NCI-H2227 (cell line): ENCODE measurements around the gene CEACAM18.
"Not testable (repeated sequence)": the region's sequence is repeated elsewhere in the genome, so short reads cannot be mapped to it uniquely, and the experiment has no call there.

Source experiments
- DNase-seq: peaks from one replicate; lab custom pipeline; 2025; ENCODE audit not compliant: unreplicated experiment; lab: John Stamatoyannopoulos, UW

Gene CEACAM18

DNA sequence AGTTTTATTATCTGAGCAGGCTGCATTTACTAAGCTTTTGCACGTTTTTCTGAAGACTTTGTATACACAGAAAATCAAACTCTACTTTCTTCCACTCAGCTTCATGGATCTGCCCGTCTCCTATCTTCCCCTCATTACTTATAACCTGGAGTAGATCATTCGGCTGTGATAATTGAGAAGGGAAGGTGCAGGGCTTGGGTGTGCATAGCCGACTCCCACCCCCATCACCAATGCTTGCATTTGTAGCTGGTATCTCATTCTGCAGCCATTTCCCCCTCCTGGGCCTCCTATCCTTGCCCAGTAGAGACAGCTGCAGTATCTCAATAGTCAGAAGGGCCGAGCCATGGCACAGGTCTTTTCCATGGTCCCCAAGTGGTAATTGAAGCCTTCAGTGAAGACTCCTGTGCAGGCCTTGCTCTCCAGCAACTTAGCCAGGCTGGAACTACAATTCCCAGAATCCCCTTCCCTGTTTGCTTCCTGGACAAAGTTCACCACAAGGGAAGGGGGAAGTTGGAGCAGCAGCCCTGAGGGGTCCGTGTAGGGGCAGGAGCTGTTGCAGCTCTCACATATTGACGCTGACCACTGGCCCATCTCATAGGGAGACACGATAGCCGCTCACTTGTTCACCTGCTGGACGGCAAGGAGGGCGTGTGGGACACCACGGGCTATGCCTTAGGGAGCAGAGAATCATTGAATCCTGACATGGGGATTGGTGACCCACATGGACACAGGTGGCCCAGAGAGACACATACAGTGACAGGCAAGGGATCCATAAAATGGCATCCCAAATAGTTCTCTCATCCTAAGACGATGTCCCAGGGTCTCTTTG lies 18.0 kb upstream of the CEACAM18 start:
- peak; percentile 7 for DNase-seq

DNA sequence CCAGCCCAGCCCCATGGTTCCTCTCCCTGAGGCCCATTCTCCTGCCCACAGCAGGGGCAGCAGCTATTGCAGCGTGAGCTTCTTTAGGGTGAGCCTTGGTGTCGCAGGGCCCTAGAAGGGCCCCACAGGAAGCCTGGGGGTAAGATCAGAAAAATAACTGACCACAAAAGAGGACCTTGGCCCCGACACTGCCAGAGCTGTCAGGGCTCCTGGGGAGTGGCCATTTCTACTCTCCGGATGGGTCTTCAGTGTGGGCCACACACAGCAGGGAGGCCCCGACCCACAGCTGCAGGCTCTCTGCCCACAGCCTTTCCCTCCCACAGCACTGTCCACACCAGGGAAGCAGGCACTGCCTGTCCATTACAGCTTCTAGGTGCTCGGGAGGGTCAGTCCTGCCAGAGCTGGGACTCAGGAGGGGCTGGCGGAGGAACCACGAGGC lies 16.6 kb upstream of the CEACAM18 start:
- DNase-seq: no peak

DNA sequence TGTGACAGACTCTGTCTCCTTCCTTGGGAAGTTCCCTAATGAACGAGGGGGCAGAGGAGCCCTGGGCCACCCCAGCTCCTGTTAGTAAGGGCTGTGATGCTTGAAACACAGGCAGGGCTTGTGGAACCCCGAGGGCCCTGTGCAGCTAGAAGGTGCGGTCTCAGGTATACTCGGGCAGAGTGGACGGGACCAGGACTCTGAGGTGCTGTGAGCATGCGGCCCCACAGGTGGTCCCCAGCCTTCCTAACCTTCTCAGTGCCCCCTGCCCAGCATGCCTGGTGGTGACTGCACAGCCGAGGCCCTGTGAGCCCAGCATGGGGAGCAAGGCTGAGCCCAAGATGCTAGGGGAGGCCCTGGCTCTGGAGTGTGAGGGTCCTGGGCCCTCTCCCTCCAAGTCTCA lies 16.1 kb upstream of the CEACAM18 start:
- no peak for DNase-seq

DNA sequence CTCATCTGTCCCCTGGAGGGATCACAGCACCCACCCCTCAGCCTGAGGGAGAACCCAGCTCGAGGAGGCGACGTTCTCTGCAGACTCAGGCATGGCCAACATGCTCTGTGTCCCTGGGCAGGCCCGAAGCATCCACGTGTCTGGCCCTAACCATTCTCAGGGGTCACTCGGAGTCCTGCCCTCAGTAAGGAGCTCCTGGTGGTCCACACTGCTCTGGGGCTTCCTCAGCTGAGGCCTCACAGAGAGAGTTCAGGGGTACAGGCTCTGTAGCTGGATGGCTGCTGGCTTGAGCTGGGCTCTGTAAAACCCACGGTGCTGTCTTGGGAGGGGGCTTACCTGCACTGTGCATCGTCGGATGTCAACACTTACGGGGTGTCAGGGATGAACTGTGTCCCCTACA lies 15.7 kb upstream of the CEACAM18 start:
- no peak for DNase-seq

DNA sequence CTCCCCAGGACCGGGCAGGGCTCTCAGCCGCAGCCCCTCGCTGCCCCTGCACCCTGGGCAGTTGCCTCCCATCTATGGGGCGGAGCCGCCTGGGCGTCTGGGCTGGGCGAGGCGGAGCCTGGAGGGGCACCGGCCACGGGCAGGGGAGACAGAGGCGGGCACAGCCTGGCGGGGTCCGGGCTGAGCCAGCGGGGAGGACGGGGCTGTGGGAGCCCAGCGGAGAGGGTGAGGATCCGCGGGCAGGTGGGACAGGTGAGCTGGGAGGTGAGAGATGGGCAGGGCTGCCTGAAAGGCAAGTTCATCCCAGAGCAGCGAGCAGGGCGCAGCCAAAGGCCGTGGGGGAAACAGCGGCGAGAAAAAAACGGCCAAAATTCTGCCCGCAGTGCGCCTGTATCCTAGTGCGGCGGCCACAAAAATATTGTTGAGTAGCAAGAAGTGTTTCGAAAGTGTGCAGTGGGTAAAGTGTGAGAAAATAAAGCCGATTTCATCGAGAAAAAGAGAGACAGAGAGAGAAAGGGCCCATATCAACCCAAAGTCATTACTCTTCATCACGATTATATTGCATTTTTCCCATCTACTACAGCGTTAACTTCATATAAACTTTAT lies 14.3 kb upstream of the CEACAM18 start:
- not testable (repeated sequence) for DNase-seq

DNA sequence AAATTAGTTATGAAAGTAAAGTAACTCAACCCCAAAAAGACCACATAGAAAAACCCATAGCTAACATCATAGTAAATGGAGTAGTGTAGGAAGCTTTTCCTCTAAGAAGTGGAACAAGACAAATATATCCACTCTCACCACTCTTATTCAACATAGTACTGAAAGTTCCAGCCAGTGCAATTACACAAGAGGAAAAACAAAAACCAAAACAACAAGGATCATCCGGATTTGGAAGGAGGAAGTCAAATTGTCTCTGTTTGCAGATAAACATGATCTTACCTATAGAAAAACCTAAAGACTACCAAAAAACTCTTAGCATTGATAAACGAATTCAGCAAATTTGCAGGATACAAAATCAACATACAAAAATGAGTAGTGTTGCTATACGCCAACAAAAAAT lies 11.6 kb upstream of the CEACAM18 start:
- DNase-seq: no peak

DNA sequence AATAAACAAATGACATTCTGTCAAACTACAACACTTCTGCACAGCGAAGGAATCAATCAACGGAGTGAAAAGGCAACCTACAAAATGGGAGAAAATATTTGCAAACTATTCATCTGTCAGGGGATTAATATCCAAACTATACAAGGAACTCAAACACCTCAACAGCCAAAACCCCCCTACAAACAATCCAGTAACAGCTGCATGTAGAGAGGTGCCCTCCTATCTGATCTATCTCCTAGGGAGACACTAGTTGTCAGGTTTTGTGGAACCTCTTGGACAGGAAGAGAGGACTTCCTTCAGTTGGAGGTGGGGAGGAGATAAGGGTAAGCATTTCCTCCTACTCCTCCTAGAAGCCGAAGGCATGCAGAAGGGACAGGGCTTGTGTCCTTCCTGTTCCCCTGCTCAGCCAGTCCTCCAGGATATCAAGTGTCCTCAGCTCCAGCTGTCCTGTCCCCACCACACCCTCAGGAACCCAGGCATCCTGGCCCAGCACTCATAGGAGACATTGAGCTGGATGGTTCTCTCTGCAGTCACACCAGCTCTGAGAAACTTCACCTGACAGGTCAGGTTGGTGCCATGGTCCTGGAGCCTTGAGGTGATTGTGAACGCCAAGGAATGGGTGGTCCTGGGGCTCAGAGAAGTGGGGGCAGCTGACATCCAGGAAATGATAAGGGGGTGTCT lies 10.3 kb upstream of the CEACAM18 start:
- DNase-seq: no peak

DNA sequence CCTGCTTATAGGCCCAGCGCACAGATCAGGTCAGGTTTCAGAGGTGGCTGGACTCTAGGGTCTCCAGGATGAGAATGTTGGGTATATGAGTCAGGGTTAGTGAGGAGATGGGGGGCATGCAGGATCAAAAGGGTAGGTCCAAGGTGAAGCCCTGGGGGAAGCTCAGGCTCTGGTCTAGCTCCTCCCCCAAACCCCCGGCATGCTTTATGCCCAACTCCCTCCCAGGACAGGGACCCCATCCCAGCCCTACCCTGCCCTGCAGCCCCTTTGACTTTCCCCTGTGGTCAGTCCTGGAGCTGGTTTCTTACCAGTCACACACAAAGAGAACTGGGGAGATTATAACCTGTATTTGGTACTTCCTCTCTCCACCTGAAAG lies 9.8 kb upstream of the CEACAM18 start:
- DNase-seq: no peak

DNA sequence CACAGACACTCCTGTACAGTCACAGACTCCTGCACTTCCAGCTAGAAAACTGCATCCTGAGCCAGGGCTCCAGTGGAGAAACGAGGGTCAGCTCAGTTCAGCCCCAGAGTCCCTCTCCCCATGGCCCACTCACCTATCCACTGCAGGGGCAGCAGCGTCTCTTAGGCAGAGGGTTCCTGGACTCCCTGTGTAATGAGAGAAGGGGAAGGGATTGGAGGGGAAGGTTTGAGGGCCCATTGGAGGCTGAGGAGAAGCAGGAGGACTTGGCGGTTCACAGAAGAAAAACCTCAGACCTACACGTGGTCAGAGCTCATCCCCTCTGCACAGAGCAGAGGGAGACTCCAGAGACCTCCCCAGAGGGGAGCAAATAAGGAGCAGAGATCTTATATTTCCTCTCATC lies 9.2 kb upstream of the CEACAM18 start:
- no peak for DNase-seq

DNA sequence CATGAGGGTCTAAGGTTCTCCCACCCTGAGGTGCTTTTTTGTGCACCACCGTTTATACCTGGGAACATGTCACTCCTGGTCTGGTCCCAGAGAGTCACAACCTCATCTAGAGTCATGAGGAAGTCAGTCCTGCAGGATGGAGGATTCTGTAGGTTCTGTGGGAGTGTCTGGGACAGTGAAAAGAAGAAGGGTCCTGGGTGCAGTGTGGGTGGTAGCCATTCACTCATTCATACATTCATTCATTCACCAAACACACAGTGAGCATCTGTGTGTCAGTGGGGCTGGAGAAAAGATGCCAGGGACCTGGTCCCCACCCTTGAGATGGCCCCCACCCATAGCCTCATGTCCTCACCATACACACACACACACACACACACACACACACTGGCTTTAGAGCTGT lies 8.7 kb upstream of the CEACAM18 start:
- no peak for DNase-seq

DNA sequence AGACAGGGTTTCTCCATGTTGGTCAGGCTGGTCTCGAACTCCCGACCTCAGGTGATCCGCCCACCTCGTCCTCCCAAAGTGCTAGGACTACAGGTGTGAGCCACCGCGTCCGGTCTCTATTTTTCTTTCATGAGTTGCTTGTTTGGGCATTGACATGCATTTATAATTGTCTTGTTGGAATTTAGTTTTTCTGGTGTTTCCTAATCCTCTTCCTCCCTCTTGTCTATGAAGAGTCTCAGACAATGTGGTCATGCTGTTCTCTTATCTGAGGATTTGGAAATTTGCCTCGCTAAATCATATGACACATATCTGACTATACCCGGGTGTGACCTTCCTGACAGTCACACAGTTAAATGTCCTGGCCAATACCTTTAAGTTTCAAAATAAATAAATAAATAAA lies 7.4 kb upstream of the CEACAM18 start:
- no peak for DNase-seq

DNA sequence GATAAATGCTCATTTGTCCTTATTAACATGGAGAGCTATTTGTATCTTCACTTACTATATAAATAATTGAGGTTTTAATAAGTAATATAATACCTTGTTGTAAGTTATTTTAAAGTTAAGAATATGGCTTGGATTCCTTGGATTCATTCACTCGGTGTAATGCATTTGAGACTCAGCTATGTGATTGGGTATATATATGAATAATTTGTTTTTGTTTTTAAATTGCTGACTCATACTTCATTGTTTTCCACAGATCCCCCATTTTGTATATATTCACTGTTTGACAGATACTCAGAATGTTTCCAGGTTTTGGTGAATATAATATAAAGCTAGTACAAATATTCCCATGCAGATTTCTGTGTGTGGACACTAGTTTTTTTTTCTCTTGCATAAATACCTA lies 6.8 kb upstream of the CEACAM18 start:
- DNase-seq: no peak

DNA sequence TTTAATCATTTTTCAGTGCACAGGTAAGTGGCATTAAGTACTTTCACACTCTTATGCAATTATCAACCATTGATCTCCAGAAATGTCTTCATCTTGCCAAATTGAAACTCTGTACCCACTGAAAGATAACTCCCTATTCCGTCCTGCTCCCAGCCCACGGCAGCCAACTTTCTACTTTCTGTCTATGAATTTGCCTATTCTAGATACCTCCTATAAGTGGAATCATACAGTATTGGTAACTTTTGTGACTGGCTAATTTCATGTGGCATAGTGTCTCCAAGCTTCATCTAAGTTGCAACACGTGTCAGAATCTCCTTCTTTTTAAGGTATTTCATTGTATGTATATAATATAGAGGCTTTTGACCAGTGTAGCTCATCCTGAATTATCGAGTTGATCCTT lies 5.7 kb upstream of the CEACAM18 start:
- no peak for DNase-seq

DNA sequence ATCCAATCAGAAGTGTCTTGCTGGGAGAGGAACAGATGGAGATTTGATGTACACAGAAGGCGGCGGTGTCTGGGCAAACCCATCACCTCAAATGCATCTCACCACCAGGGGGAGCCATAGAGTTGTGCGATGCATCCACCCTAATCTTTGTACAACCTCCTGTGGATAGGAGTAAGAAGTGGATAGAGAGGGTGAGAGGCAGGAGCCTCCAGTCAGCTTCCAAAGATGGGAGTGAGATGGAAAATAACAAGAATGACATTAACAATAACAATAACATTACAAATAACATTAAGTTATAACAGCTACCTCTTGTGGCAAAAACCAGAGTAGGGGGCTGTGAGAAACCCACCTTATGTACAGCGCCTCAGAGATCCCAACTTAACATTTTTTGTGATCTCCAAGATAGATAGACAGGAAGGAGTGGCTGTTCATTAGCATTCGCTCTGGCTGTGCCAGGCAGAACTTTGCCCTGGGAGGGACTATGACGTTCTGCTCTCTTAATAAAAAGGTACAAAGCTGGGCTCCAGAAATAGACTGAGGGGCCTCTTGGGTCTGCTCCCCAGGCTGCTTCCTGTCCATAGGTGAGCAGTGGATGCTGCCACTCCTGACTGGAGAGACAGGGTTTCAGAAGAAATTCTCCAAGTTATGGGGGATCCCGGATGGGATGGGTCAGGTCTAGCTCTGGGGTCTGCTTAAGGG lies 5.2 kb upstream of the CEACAM18 start:
- peak; percentile 76 for DNase-seq

DNA sequence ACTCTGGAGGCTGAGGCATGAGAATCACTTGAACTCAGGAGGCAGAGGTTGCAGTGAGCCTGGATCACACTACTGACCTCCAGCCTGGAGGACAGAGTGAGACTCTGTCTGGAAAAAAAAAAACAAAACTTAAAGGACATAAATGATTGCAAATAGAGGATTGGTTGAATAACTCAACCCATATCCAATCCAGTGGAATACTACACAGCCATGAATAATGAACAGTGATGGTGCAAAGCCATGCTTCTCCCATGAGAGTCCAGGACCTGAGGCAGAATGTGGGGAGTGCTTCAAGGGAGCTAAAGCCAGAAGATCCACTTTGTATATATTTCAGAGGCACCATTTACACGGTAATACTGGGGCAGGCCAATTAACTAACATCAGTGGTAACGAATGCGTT lies 2.2 kb upstream of the CEACAM18 start:
- DNase-seq: no peak

DNA sequence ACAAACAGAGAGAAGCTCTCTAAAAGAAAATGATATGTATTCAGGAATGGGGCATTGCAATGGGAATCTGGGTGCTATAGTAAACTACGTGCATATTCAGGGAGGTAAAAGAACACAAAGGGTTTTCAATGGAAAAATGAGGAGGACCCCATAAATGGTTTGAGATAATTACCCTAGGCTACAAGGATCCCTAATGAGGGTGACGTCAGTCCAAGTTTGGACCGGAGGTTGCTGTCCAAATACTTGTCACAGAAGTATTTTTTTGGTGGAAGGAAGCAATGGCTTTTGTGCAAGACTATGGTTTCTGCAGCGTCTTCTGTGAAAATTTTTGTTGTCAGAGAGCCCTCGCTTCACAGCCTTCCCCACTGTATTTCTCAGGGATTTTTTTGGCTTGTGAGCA lies 995 bp upstream of the CEACAM18 start:
- DNase-seq: no peak

DNA sequence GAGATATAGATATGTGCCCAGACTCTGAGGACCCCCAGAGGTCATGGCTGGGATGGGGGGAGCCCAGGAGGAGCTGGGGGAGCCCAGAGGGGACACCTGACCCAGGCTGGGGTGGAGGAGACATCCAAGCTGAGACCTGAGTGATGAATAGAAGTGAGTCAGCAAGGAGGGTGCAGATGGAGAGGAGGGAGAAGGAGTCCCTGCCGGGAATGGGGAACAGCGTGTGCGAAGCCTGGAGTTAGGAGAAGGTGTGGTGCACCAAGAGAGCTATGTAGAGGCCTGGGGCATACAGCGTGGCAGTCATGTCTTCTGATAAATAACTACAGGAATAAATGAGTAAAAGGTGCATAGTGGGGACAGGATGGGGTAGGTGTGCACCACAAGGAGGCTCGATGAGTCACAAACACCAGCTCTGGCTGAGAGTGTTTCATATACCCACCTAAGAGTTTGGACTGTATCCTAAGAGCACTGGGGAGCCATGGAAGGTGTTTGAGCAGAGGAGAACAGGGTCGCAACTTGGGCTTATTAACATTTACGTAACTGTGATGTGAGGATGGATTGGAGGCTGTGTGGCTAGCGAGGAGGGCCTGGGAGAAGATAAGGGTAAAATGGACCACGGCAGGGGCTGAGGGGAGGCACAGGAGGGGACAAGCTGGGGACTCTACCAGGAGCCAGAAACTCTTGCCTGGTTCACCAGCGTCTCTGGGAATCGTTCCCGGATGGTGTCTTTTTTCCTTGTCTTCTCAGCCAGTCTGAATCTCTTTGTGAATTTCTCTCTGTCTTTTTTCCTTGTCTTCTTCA lies 1.4 kb downstream of the CEACAM18 start:
- no peak for DNase-seq

DNA sequence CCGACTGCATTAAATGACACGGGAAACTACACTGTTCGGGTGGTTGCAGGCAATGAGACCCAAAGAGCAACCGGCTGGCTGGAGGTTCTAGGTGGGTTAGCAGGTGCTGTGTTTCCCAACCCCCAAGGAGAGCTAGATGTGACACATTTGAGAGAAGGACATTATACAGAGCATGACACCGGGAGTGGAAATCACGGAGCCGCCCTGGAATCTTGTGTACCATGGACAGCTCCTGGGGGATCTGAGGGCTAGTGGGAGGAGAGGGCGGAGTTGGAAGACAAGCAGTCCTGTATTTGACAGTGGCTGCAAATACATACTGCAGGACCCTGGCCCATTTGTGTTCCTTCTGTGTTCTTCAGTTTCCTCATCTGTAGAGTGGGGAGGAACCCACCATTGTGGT lies 2.3 kb downstream of the CEACAM18 start:
- DNase-seq: no peak

DNA sequence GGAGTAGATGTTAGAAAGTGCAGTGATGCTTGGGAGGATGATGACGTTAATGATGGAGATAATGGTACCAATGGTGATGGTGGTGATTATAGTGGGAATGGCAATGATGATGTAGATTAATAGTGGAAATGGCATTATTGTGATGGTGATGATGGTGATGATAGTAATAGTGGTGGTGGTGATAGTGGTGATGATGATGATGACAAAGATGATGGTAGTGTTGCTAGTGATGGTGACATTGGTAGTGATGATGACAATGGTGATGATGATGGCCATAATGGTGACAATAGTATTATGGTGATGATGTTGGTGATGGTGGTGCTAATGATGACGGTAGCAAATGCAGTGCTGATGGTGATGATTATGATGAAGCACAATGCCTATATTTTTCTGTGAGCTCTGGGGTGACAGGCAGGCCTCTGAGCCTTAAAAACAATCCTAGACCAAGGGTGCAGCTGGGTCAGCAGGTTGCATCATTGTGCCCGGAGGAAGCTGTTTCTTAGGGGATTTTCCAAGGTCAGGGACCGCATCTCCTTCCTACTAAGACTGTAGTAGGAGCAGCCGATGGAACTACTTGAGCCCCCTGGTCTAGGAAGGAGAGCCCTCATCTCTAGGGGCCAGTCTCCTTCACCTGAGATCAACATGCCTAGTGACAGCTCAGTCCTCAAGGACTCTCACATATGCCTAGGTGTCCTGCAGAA lies 7.8 kb downstream of the CEACAM18 start:
- no peak for DNase-seq

DNA sequence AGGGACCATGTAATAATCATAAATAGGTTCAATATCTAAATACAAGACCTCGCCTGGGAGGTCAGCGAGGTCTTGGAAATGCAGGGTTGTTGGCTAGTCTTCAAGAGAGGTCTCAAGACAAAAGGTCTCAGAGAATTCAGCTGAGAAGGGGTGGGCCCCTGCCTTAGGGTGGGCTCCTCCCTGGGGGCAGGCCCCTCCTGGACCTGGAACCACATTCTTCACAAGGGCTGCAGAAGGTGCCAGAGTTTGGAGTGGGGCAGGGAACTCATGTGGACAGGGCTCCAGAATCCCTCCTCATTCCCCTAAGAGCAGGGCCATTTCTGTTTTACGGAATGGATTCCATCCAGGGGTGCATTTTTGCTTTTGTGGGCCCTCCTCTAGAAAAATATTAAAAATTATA lies 10.2 kb downstream of the CEACAM18 start:
- no peak for DNase-seq
